ENCODE results near the gene DNAH3. TPM values are rescaled to one million over a fixed set of nuclear protein-coding genes. Genes with fewer than 3 reads are reported as not detected.

The DNAH3 gene
- total RNA-seq, 1 experiment from 2014 or later, result 0.24 TPM

GRCh38 chr16:21183995-21184394, 33.3 kb upstream of the DNAH3 start:
- H3K14ac ChIP-seq (ENCODE audit: insufficient read depth, low read length), result no peak overlapping the region
- no peak overlapping the region for H2BK15ac ChIP-seq (ENCODE audit: low read depth, low read length)
- H2BK12ac ChIP-seq (ENCODE audit: insufficient read length, low read depth, low read length), result no peak overlapping the region
- peaks cover 2% of the 10 kb centered on the region for H3K27me3 Mint-ChIP-seq (ENCODE audit: low read depth)
- H3K36me3 Mint-ChIP-seq (ENCODE audit: insufficient read depth in 1 of 3, low read depth in 3 of 3), result peaks cover 41 to 51% (median 46%) of the 10 kb centered on the region in 3 experiments
- H3K9ac ChIP-seq (ENCODE audit: extremely low read depth, insufficient read length, low read length), result no peak overlapping the region
- H3K4me1 Mint-ChIP-seq, result peaks cover 5 to 14% of the 10 kb centered on the region in 2 experiments; a peak in 3 of 4 replicates
- peaks cover 25 to 31% of the 10 kb centered on the region in 2 experiments for H3K9me3 Mint-ChIP-seq
- TF ChIP-seq CTCF (conservative IDR thresholded peaks at IDR 0.05), result no peak
- H3K4me2 ChIP-seq (ENCODE audit: insufficient read depth, insufficient read length, low read length), result no peak overlapping the region
- H3T11ph ChIP-seq (ENCODE audit: low read length), result no peak overlapping the region
- H3K79me2 ChIP-seq (ENCODE audit: insufficient read depth, low read length), result peaks cover 2% of the 10 kb centered on the region; the same call in 1 of the 2 replicates
- H3K18ac ChIP-seq (ENCODE audit: insufficient read length, low read depth, low read length), result no peak overlapping the region
- H3K4me1 ChIP-seq (ENCODE audit: insufficient read depth, low read length), result no peaks in the 10 kb centered on the region
- H3K4ac ChIP-seq (ENCODE audit: low read depth, low read length), result no peak overlapping the region
- H2AK5ac ChIP-seq (ENCODE audit: insufficient read length, low read length), result no peak overlapping the region
- no peak overlapping the region for H2AFZ ChIP-seq (ENCODE audit: low read length)
- no peaks in the 10 kb centered on the region; the same call in 1 of the 2 replicates for H3K27me3 ChIP-seq (ENCODE audit: insufficient read depth, low read length)
- no peak overlapping the region for H3K27ac Mint-ChIP-seq
- no peaks in the 10 kb centered on the region for H3K23me2 ChIP-seq (ENCODE audit: insufficient read length, low read depth, low read length, poor library complexity, severe bottlenecking)
- H4K5ac ChIP-seq (ENCODE audit: insufficient read length, low read depth, low read length), result no peak overlapping the region
- no peak overlapping the region for H2BK120ac ChIP-seq (ENCODE audit: low read depth, low read length, poor library complexity, severe bottlenecking)
- H4K91ac ChIP-seq (ENCODE audit: insufficient read length, low read depth, low read length), result no peak overlapping the region
- H3K23ac ChIP-seq (ENCODE audit: insufficient read length, low read depth, low read length), result no peak overlapping the region
- H4K20me1 ChIP-seq (ENCODE audit: control insufficient read depth, insufficient read depth, insufficient read length), result no peaks in the 10 kb centered on the region
- no CpG with 5 or more reads among the region's 3 CpGs for WGBS (ENCODE audit: extremely low coverage, insufficient read length, low lambda C conversion rate)
- H3K9me3 ChIP-seq (ENCODE audit: control insufficient read depth, low read depth, low read length), result peaks cover 10% of the 10 kb centered on the region
- no peak overlapping the region for H3K27ac ChIP-seq (ENCODE audit: insufficient read length, low read depth, low read length)
- no peak overlapping the region for H3K4me3 Mint-ChIP-seq
- H3K56ac ChIP-seq (ENCODE audit: insufficient read length, low read depth, low read length), result no peak overlapping the region
- H4K8ac ChIP-seq (replicated peaks; ENCODE audit: insufficient read length, low read depth, low read length), result no peak overlapping the region
- DNase-seq, result no peak
- no peak overlapping the region for H2BK20ac ChIP-seq (ENCODE audit: low read depth, low read length, poor library complexity, severe bottlenecking)
- H3K79me1 ChIP-seq (ENCODE audit: insufficient read depth, low read depth, low read length, poor library complexity, severe bottlenecking), result no peaks in the 10 kb centered on the region
- no peak overlapping the region for H2BK5ac ChIP-seq (ENCODE audit: insufficient read length, low read length)

All from H9 (cell line).